Dendritic cell treated with granulocyte-macrophage colony-stimulating factor and Interleukin-4, amounts not matched to agents 40 ng/mL and 50 ng/mL, for 4 days (primary cell): Measurements from ENCODE around the gene TMEM109.

Source experiments
- H3K27ac Mint-ChIP-seq: one replicate; pipeline ENCODE4 v1.8.0; 2022; ENCODE audit warnings: mild to moderate bottlenecking, mixed read lengths
- H3K27me3 Mint-ChIP-seq: one replicate; pipeline ENCODE4 v1.8.0; 2022; ENCODE audit warnings: mild to moderate bottlenecking, mixed read lengths
- H3K36me3 Mint-ChIP-seq: one replicate; pipeline ENCODE4 v1.8.0; 2022; ENCODE audit warnings: low read depth, mixed read lengths
- H3K4me1 Mint-ChIP-seq: one replicate; pipeline ENCODE4 v1.8.0; 2022; ENCODE audit warnings: low read depth, mixed read lengths
- H3K4me3 Mint-ChIP-seq: one replicate; pipeline ENCODE4 v1.8.0; 2022; ENCODE audit warnings: mild to moderate bottlenecking, moderate library complexity, mixed read lengths
- H3K9me3 Mint-ChIP-seq: one replicate; pipeline ENCODE4 v1.8.0; 2022; ENCODE audit warnings: mixed read lengths
- intact Hi-C: fragments of 100-400 bp; cut with micrococcal nuclease; formaldehyde crosslinking; loops from one replicate; pipeline ENCODE4 v1.15.0; 2022

TMEM109 gene

GRCh38 chr11:60921777-60922335 is 7.9 kb downstream of the TMEM109 start:
- intact Hi-C loops, result no loop called here
- Mint-ChIP-seq H3K27ac (no peak overlapping the region), H3K4me1 (peaks cover 46% of the 10 kb centered on the region), H3K36me3 (peaks cover 43% of the 10 kb centered on the region), H3K4me3 (no peak overlapping the region), H3K27me3 (peaks cover 41% of the 10 kb centered on the region), H3K9me3 (no peaks in the 10 kb centered on the region)

DNA sequence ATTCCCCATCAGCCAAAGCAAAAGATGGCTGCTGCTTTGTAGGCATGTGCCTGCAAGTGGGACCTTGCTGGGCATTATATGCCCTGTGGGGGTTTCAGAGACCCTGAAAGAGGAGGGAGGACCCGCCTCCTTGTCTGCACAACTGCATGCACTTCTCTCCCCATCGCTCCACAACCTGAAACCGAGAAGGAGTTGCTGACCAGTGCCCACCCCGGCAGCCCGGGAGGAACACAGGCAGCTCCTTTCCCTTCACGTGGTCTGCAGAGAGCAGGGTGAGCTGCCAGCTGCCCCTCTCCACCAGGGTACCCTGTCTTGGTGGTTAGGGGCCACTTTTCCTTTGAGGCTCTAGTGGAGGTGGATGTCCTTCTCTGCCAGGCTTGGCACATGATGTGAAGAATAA is 8.9 kb downstream of the TMEM109 start:
- H3K4me3 Mint-ChIP-seq, result no peak overlapping the region
- intact Hi-C loops, result no loop called here
- peaks cover 43% of the 10 kb centered on the region for H3K36me3 Mint-ChIP-seq
- peaks cover 41% of the 10 kb centered on the region for H3K4me1 Mint-ChIP-seq
- H3K9me3 Mint-ChIP-seq, result no peaks in the 10 kb centered on the region
- peaks cover 52% of the 10 kb centered on the region for H3K27me3 Mint-ChIP-seq
- H3K27ac Mint-ChIP-seq, result no peak overlapping the region

- H3K4me1 Mint-ChIP-seq, result peaks cover 38% of the 10 kb centered on the region
- intact Hi-C loops, result no loop called here
- H3K27ac Mint-ChIP-seq, result no peak overlapping the region
- H3K27me3 Mint-ChIP-seq, result peaks cover 54% of the 10 kb centered on the region
- H3K9me3 Mint-ChIP-seq, result no peaks in the 10 kb centered on the region
- peaks cover 43% of the 10 kb centered on the region for H3K36me3 Mint-ChIP-seq
- H3K4me3 Mint-ChIP-seq, result no peak overlapping the region
Observed at GRCh38 chr11:60923326-60923725, 9.4 kb downstream of the TMEM109 start.

- intact Hi-C loops, result no loop called here
- Mint-ChIP-seq H3K27ac (no peak overlapping the region), H3K9me3 (no peaks in the 10 kb centered on the region), H3K36me3 (peaks cover 43% of the 10 kb centered on the region), H3K4me1 (peaks cover 34% of the 10 kb centered on the region), H3K27me3 (peaks cover 56% of the 10 kb centered on the region), H3K4me3 (no peak overlapping the region)
Observed at GRCh38 chr11:60923800-60924109, 9.8 kb downstream of the TMEM109 start.

GRCh38 chr11:60924110-60924905 is 10.3 kb downstream of the TMEM109 start, which contains the start of gene TMEM132A:
TSS of gene TMEM132A (plus strand) at chr11:60924460. CDS start at chr11:60924634, 174 bp downstream.
- Mint-ChIP-seq H3K4me3 (peak within 1 kb of the TSS; percentile 62), H3K36me3 (peaks cover 43% of the 10 kb centered on the region), H3K27me3 (peaks cover 62% of the 10 kb centered on the region), H3K27ac (no peak within 1 kb of the TSS), H3K4me1 (peaks cover 29% of the 10 kb centered on the region), H3K9me3 (no peaks in the 10 kb centered on the region)
- intact Hi-C loops, result no loop called here

DNA sequence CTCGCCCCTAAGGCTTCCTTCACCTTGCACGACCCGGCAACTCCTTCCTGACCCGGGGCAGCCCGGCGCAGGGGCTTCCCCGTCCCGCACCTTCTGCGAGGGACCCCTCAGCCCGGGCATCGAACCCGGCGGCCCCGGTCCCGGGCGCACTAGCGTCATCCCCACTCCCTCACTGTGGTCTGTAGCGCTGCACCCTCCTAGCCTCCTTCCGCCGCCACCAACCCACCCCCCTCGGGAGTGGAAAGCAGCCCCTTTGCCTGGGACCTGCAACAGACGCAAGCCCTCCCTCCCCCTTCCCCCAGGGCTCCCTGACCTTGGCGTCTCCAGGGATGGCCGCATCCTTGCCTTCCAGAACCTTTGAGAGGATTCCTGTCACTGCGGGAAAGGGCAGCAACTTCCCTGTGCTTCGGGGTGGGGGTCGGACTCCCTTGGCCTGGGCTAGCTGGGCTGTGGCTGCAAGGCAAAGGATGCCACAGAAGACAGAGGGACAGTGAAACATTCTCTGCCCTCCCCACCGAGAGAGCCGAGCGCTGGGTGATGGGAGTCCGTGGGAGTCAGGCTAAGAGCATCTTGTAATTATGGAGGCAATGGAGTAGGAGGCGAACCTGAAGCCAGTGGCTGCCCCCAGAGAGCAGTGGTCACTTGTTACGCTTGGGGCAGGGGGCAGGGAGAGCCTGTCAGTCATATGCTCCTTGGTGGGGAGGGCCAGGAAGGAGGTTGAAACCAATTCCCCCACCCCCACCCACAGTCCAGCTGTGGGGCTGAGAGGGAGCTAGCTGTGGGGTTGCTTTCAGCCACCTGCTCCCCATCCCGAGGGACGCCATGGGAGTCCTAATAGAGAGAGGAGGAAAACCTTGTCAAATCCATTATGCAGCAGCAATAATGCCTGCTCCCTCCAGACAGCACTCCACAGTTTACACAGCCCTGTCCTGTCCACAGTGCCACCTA is 11.2 kb downstream of the TMEM109 start:
- H3K27ac Mint-ChIP-seq, result no peak overlapping the region
- intact Hi-C loops, result no loop called here
- H3K36me3 Mint-ChIP-seq, result peaks cover 35% of the 10 kb centered on the region
- H3K4me1 Mint-ChIP-seq, result peaks cover 20% of the 10 kb centered on the region
- peak overlapping the region; percentile 62 for H3K4me3 Mint-ChIP-seq
- H3K9me3 Mint-ChIP-seq, result no peaks in the 10 kb centered on the region
- H3K27me3 Mint-ChIP-seq, result peaks cover 70% of the 10 kb centered on the region

DNA sequence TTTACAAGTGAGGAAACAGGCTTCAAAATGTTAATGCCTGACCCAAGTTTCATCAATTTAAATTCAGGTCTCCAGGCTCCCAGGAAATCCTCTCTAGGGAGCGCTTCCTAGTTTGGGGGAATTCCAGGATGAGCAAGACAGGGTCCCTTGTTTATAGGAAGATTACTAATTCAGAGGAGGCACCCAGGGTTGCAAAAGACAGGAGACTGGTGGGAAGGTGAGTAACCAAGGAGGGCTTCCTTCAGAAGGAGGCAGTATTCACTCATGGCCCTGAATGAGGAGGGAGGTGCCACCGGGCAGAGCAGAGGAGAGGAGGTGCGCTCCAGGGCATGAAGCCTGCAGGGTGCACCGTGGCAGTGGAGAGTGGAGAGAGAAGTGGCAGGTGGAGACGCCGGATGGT is 11.9 kb downstream of the TMEM109 start:
- H3K27me3 Mint-ChIP-seq, result peaks cover 77% of the 10 kb centered on the region
- H3K9me3 Mint-ChIP-seq, result no peaks in the 10 kb centered on the region
- H3K4me3 Mint-ChIP-seq, result no peak overlapping the region
- intact Hi-C loops, result no loop called here
- H3K27ac Mint-ChIP-seq, result no peak overlapping the region
- peaks cover 20% of the 10 kb centered on the region for H3K4me1 Mint-ChIP-seq
- peaks cover 28% of the 10 kb centered on the region for H3K36me3 Mint-ChIP-seq

DNA sequence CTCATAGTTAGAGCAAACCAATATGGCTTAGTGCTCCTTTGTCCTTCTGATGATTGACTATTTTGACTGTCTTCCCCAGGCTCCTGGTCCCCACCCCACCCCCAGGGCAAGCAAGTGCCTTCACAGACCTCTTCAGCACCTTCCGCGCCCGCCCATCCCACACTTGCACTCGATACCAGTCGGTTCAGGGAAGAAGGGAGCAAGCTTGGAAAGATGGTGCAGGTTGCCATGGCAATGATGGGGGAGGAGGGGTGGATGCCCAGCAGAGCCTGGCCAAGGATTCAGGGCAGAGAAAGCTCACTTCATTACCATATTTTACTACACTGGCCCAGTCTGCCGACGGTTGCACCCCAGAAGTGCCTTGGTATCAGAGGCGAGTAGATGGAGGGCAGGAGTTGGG is 12.5 kb downstream of the TMEM109 start:
- H3K4me1 Mint-ChIP-seq, result peaks cover 20% of the 10 kb centered on the region
- no peak overlapping the region for H3K27ac Mint-ChIP-seq
- intact Hi-C loops, result no loop called here
- no peaks in the 10 kb centered on the region for H3K9me3 Mint-ChIP-seq
- H3K27me3 Mint-ChIP-seq, result peaks cover 84% of the 10 kb centered on the region
- peaks cover 22% of the 10 kb centered on the region for H3K36me3 Mint-ChIP-seq
- H3K4me3 Mint-ChIP-seq, result no peak overlapping the region

- peaks cover 83% of the 10 kb centered on the region for H3K27me3 Mint-ChIP-seq
- no peaks in the 10 kb centered on the region for H3K9me3 Mint-ChIP-seq
- H3K36me3 Mint-ChIP-seq, result peaks cover 15% of the 10 kb centered on the region
- H3K27ac Mint-ChIP-seq, result no peak overlapping the region
- no peak overlapping the region for H3K4me3 Mint-ChIP-seq
- intact Hi-C loops, result no loop called here
- peaks cover 20% of the 10 kb centered on the region for H3K4me1 Mint-ChIP-seq
Observed at GRCh38 chr11:60927061-60927592, 13.2 kb downstream of the TMEM109 start.

GRCh38 chr11:60927600-60927999 is 13.6 kb downstream of the TMEM109 start:
- Mint-ChIP-seq H3K9me3 (no peaks in the 10 kb centered on the region), H3K27ac (no peak overlapping the region), H3K27me3 (peaks cover 80% of the 10 kb centered on the region), H3K4me3 (no peak overlapping the region), H3K36me3 (peaks cover 11% of the 10 kb centered on the region), H3K4me1 (peaks cover 20% of the 10 kb centered on the region)
- intact Hi-C loops, result no loop called here

GRCh38 chr11:60928563-60929001 is 14.6 kb downstream of the TMEM109 start:
- intact Hi-C loops, result no loop called here
- Mint-ChIP-seq H3K4me1 (peaks cover 22% of the 10 kb centered on the region), H3K4me3 (no peak overlapping the region), H3K9me3 (no peaks in the 10 kb centered on the region), H3K36me3 (peaks cover under 1% of the 10 kb centered on the region), H3K27ac (no peak overlapping the region), H3K27me3 (peaks cover 73% of the 10 kb centered on the region)

GRCh38 chr11:60929764-60930163 is 15.8 kb downstream of the TMEM109 start:
- H3K27ac Mint-ChIP-seq, result no peak overlapping the region
- no peak overlapping the region for H3K4me3 Mint-ChIP-seq
- H3K4me1 Mint-ChIP-seq, result peaks cover 27% of the 10 kb centered on the region
- H3K9me3 Mint-ChIP-seq, result no peaks in the 10 kb centered on the region
- no peaks in the 10 kb centered on the region for H3K36me3 Mint-ChIP-seq
- peaks cover 64% of the 10 kb centered on the region for H3K27me3 Mint-ChIP-seq
- intact Hi-C loops, result no loop called here

GRCh38 chr11:60930394-60930793 is 16.4 kb downstream of the TMEM109 start:
- Mint-ChIP-seq H3K9me3 (no peaks in the 10 kb centered on the region), H3K4me3 (no peak overlapping the region), H3K27ac (no peak overlapping the region), H3K4me1 (peaks cover 27% of the 10 kb centered on the region), H3K27me3 (peaks cover 57% of the 10 kb centered on the region), H3K36me3 (no peaks in the 10 kb centered on the region)
- intact Hi-C loops, result no loop called here

DNA sequence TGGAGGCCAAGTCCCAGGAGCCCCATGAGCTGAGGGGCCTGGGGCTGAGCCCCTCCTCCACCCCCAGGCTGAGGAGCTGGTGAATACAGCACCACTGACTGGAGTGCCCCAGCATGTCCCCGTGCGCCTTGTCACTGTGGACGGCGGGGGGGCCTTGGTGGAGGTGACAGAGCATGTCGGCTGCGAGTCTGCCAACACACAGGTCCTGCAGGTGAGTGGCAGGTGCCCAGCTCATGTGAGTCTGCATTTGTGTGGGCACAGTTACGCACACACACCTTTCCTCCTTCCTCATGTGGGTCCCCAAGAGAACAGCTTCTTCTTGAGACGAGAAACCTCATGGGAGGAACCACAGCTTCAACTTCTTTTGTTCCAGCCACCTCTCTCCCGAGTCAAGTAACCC is 18.0 kb downstream of the TMEM109 start:
- Mint-ChIP-seq H3K27me3 (peaks cover 43% of the 10 kb centered on the region), H3K4me1 (peaks cover 27% of the 10 kb centered on the region), H3K4me3 (no peak overlapping the region), H3K9me3 (no peaks in the 10 kb centered on the region), H3K27ac (no peak overlapping the region), H3K36me3 (peaks cover 12% of the 10 kb centered on the region)
- intact Hi-C loops, result no loop called here
